ENCODE data around the gene S100A2. TPM values are rescaled to one million over a fixed set of nuclear protein-coding genes. Genes with fewer than 3 reads are reported as not detected.

S100A2 gene
- total and polyA plus RNA-seq, 2 of the 8 experiments (the other 6 are each of a cell fraction or from before 2014, with no cell fraction given) = 0.86 TPM; not detected in 1

GRCh38 chr1:153541641-153542590 is 23.7 kb downstream of the S100A2 start (continued):
- no peak for TF ChIP-seq RNF2 (IDR thresholded peaks at IDR 0.05; ENCODE audit: borderline replicate concordance, low read depth, low read length, missing control alignments, poor library complexity, severe bottlenecking)
- TF ChIP-seq BRCA1 (IDR thresholded peaks at IDR 0.05; ENCODE audit: low read depth, low read length) = no peak
- TF ChIP-seq KDM5A (IDR thresholded peaks at IDR 0.05; ENCODE audit: low read length) = no peak
- no peak for TF ChIP-seq TAF1 (IDR thresholded peaks at IDR 0.05; ENCODE audit: low read depth, low read length)
- TF ChIP-seq RXRA (IDR thresholded peaks at IDR 0.05; ENCODE audit: insufficient read depth, low read depth, low read length) = no peak
- TF ChIP-seq GABPA (IDR thresholded peaks at IDR 0.05; ENCODE audit: borderline replicate concordance, insufficient read depth, low read length) = no peak
- no peak for TF ChIP-seq FOSL1 (IDR thresholded peaks at IDR 0.05; ENCODE audit: insufficient read depth, low read depth, low read length)
- no peak for TF ChIP-seq ATF2 (IDR thresholded peaks at IDR 0.05; ENCODE audit: low read length)
